GM12864 (cell line): Measurements from ENCODE around the gene LCOR.

Experiments used
- DNase-seq: peaks from one replicate; pipeline ENCODE4 v3.0.0-alpha.2; 2011; ENCODE audit warnings: low read depth
- H3K4me3 ChIP-seq: 2 replicates; pipeline ENCODE4 v1.5.1; 2011; ENCODE audit warnings: mild to moderate bottlenecking, low read depth, low read length, control low read depth
- CTCF ChIP-seq: IDR thresholded peaks from 2 replicates; pipeline ENCODE4 v1.5.1; 2011; ENCODE audit warnings: low read depth, mild to moderate bottlenecking, moderate library complexity, low read length, control low read depth, inconsistent platforms; ENCODE audit errors: missing control alignments

Gene LCOR

DNA sequence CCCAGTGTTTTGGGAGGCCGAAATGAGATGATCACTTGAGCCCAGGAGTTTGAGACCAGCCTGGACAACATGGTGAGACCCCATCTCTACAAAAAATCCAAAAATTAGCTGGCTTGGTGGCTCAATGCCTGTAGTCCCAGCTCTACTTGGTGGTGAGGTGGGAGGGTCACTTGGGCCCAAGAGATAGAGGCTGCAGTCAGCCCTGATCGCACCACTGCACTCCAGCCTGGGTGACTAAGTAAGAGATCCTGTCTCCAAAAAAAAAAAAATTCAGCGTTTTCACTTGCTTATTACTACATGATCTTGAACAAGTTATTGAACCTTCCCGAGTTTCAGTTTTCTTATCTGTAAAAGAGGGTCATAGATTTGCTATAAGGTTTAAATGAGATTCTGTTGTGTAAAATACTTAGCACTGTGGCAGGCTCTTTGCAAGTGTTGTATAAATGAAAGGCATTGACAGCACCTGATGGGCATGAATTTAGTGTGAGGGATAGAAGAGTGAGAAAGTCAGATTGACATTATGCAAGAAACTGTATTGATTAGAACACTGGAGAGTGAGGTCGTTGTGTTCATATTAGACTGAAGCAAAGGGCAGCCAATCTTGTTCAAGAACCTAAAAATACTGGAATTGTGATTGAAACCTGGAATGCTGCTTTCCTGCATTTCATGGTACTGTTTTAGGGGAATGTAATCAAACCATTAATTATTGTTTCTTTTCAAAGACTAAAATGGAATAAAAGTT is 136.8 kb downstream of the LCOR start:
- TF ChIP-seq CTCF, result no peak
- DNase-seq, result no peak
- H3K4me3 ChIP-seq, result no peak overlapping the region

- DNase-seq, result no peak
- no peak overlapping the region for H3K4me3 ChIP-seq
- no peak for TF ChIP-seq CTCF
These were observed 139.2 kb downstream of the LCOR start for GRCh38 chr10:96971324-96971723.

DNA sequence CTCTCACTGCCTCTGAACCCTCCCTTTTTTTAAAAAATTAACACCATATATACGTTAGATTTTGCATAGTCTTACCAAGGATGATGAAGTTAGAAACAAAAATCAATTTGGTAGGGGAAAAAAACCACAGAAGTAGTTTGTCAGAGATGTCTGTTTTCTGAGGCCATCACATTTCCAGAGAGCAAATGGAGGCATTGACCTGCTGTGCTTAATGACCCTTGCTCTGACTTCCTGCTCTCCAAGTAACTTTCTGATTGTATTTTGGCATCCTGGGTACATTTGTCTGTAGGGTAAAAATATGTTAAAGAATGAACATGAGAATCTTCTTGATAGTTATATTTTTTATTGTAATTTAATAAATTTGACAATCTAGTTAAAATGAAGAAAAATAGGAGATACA is 140.2 kb downstream of the LCOR start:
- TF ChIP-seq CTCF, result no peak
- no peak for DNase-seq
- no peak overlapping the region for H3K4me3 ChIP-seq

- no peak overlapping the region for H3K4me3 ChIP-seq
- peak; percentile 33 for DNase-seq
- no peak for TF ChIP-seq CTCF
These were observed 142.0 kb downstream of the LCOR start for GRCh38 chr10:96973809-96974747.

GRCh38 chr10:96975136-96975535 is 143.0 kb downstream of the LCOR start:
- DNase-seq, result no peak
- TF ChIP-seq CTCF, result no peak
- no peak overlapping the region for H3K4me3 ChIP-seq

GRCh38 chr10:96978621-96979154 is 146.6 kb downstream of the LCOR start:
- DNase-seq, result peak; percentile 53
- no peak overlapping the region for H3K4me3 ChIP-seq
- no peak for TF ChIP-seq CTCF
